PC-9 (cell line): ENCODE data around the gene WSCD1.

ENCODE experiments used
- EZH2 ChIP-seq: fragments of 200-600 bp; sonication (generic); IDR thresholded peaks from 2 replicates; pipeline ENCODE4 v1.8.0; 2017; ENCODE audit warnings: antibody characterized with exemption, low read depth
- TF ChIP-seq, protein P1 (sequence below): fragments of 200-600 bp; sonication (generic); conservative IDR thresholded peaks from 2 replicates; pipeline ENCODE4 v1.6.1; 2017; ENCODE audit warnings: mixed run types, antibody characterized with exemption, mild to moderate bottlenecking, moderate library complexity

- TF ChIP-seq, protein P1, sequence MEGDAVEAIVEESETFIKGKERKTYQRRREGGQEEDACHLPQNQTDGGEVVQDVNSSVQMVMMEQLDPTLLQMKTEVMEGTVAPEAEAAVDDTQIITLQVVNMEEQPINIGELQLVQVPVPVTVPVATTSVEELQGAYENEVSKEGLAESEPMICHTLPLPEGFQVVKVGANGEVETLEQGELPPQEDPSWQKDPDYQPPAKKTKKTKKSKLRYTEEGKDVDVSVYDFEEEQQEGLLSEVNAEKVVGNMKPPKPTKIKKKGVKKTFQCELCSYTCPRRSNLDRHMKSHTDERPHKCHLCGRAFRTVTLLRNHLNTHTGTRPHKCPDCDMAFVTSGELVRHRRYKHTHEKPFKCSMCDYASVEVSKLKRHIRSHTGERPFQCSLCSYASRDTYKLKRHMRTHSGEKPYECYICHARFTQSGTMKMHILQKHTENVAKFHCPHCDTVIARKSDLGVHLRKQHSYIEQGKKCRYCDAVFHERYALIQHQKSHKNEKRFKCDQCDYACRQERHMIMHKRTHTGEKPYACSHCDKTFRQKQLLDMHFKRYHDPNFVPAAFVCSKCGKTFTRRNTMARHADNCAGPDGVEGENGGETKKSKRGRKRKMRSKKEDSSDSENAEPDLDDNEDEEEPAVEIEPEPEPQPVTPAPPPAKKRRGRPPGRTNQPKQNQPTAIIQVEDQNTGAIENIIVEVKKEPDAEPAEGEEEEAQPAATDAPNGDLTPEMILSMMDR, result no peak
- no peak for TF ChIP-seq EZH2
Measured at GRCh38 chr17:6021627-6022026, 48.6 kb upstream of the WSCD1 start.
